Suprapubic skin (tissue), 4 donors: Measurements from ENCODE around the gene ULK4. TPM values are rescaled to one million over a fixed set of nuclear protein-coding genes. Genes with fewer than 3 reads are reported as not detected.

Source experiments
- DNase-seq, 2 donors: peaks; one replicate each; pipeline ENCODE4 v3.0.0-alpha.2; 2019; ENCODE audit warnings: low spot score in 2 of 2
- H3K27ac ChIP-seq: fragments of 200-600 bp; sonication (generic); one replicate; pipeline ENCODE4 v1.5.1; 2019
- H3K27me3 ChIP-seq: fragments of 200-600 bp; sonication (generic); one replicate; pipeline ENCODE4 v1.5.1; 2019
- H3K36me3 ChIP-seq: fragments of 200-600 bp; sonication (generic); one replicate; pipeline ENCODE4 v1.5.1; 2019
- H3K4me1 ChIP-seq: fragments of 200-600 bp; sonication (generic); one replicate; pipeline ENCODE4 v1.5.1; 2019
- H3K4me3 ChIP-seq: fragments of 200-600 bp; sonication (generic); one replicate; pipeline ENCODE4 v1.5.1; 2019; ENCODE audit warnings: mild to moderate bottlenecking
- H3K9me3 ChIP-seq: fragments of 200-600 bp; sonication (generic); one replicate; pipeline ENCODE4 v1.5.1; 2019
- CTCF ChIP-seq, 2 donors: fragments of 200-600 bp in 1 of 2; fragments of 450-650 bp in 1 of 2; sonication (generic) in 1 of 2; IDR thresholded peaks; one replicate each; pipeline ENCODE4 v1.5.1; 2016 to 2019; ENCODE audit warnings: antibody characterized with exemption in 2 of 2, mild to moderate bottlenecking in 1 of 2, moderate library complexity in 1 of 2
- EP300 ChIP-seq: sonication (generic); formaldehyde crosslinking; IDR thresholded peaks from one replicate; pipeline ENCODE4 v1.6.1; 2017; ENCODE audit warnings: antibody characterized with exemption
- POLR2A ChIP-seq, 2 donors: fragments of 450-650 bp; IDR thresholded peaks; one replicate each; pipeline ENCODE4 v1.6.1; 2017; ENCODE audit warnings: antibody characterized with exemption in 2 of 2, mild to moderate bottlenecking in 2 of 2, moderate library complexity in 2 of 2
- POLR2AphosphoS5 ChIP-seq, 3 donors: sonication (generic); formaldehyde crosslinking; IDR thresholded peaks; one replicate each; pipeline ENCODE4 v1.6.1; 2017; ENCODE audit warnings: antibody characterized with exemption in 3 of 3
- WGBS: methylation state at CpG from one replicate; pipeline ENCODE4 v1.1.5; 2018; 5-methylcytosine and 5-hydroxymethylcytosine counted together
- total RNA-seq, 4 donors: library from RNA; depleted of rRNA; stranded (reverse); fragments of >200 nt; gene quantifications; one replicate each; pipeline ENCODE4 v1.1.0, GENCODE V29; 2016

The ULK4 gene
- total RNA-seq, 4 donors from 2014 or later, result 11.7 to 21.7 (median 16.6) TPM

GRCh38 chr3:41661796-41662195 is 300.1 kb downstream of the ULK4 start:
- no peaks in the 10 kb centered on the region for H3K27me3 ChIP-seq
- 81% methylated on average over 3 of the region's 3 CpGs for WGBS
- H3K27ac ChIP-seq, result no peak overlapping the region

GRCh38 chr3:41660510-41660909 is 301.4 kb downstream of the ULK4 start:
- Histone ChIP-seq H3K36me3 (no peaks in the 10 kb centered on the region), H3K4me3 (no peak overlapping the region), H3K4me1 (no peaks in the 10 kb centered on the region), H3K27ac (no peak overlapping the region), H3K9me3 (peaks cover 4% of the 10 kb centered on the region), H3K27me3 (no peaks in the 10 kb centered on the region)
- no peak for DNase-seq
- no peak for TF ChIP-seq CTCF (IDR thresholded peaks at IDR 0.05)
- no peak for TF ChIP-seq EP300
- TF ChIP-seq POLR2A (IDR thresholded peaks at IDR 0.05), result no peak
- TF ChIP-seq POLR2AphosphoS5 (IDR thresholded peaks at IDR 0.05), result no peak
- WGBS, result 69% methylated on average over 1 of the region's 1 CpG

More at GRCh38 chr3:41661796-41662195, 300.1 kb downstream of the ULK4 start:
- Histone ChIP-seq H3K4me1 (no peaks in the 10 kb centered on the region), H3K4me3 (no peak overlapping the region), H3K9me3 (peaks cover 4% of the 10 kb centered on the region), H3K36me3 (peaks cover 5% of the 10 kb centered on the region)
- DNase-seq, result no peak
- TF ChIP-seq POLR2AphosphoS5 (IDR thresholded peaks at IDR 0.05) (no peak), POLR2A (IDR thresholded peaks at IDR 0.05) (no peak), CTCF (IDR thresholded peaks at IDR 0.05) (no peak), EP300 (no peak)

- Histone ChIP-seq H3K36me3 (no peaks in the 10 kb centered on the region), H3K27ac (no peak overlapping the region), H3K4me1 (no peaks in the 10 kb centered on the region), H3K9me3 (no peaks in the 10 kb centered on the region), H3K4me3 (no peak overlapping the region), H3K27me3 (no peaks in the 10 kb centered on the region)
- TF ChIP-seq CTCF (IDR thresholded peaks at IDR 0.05) (no peak), POLR2A (IDR thresholded peaks at IDR 0.05) (no peak), EP300 (no peak), POLR2AphosphoS5 (IDR thresholded peaks at IDR 0.05) (no peak)
- 60% methylated on average over 2 of the region's 2 CpGs for WGBS
- no peak for DNase-seq
These were observed 308.2 kb downstream of the ULK4 start for GRCh38 chr3:41653571-41654239.

GRCh38 chr3:41652931-41653330 is 309.0 kb downstream of the ULK4 start:
- no peak for DNase-seq
- no peak overlapping the region for H3K4me3 ChIP-seq
- no peaks in the 10 kb centered on the region for H3K36me3 ChIP-seq
- WGBS, result 85% methylated on average over 3 of the region's 3 CpGs
- no peaks in the 10 kb centered on the region for H3K9me3 ChIP-seq
- no peak overlapping the region for H3K27ac ChIP-seq
- TF ChIP-seq CTCF (IDR thresholded peaks at IDR 0.05), result no peak
- TF ChIP-seq POLR2A (IDR thresholded peaks at IDR 0.05), result no peak
- TF ChIP-seq EP300, result no peak
- TF ChIP-seq POLR2AphosphoS5 (IDR thresholded peaks at IDR 0.05), result no peak
- no peaks in the 10 kb centered on the region for H3K4me1 ChIP-seq
- no peaks in the 10 kb centered on the region for H3K27me3 ChIP-seq

- TF ChIP-seq CTCF (IDR thresholded peaks at IDR 0.05) (no peak), POLR2A (IDR thresholded peaks at IDR 0.05) (no peak), EP300 (no peak), POLR2AphosphoS5 (IDR thresholded peaks at IDR 0.05) (no peak)
- WGBS, result 77% methylated on average over 4 of the region's 4 CpGs
- Histone ChIP-seq H3K9me3 (no peaks in the 10 kb centered on the region), H3K4me1 (no peaks in the 10 kb centered on the region), H3K27me3 (no peaks in the 10 kb centered on the region), H3K4me3 (no peak overlapping the region), H3K27ac (no peak overlapping the region), H3K36me3 (no peaks in the 10 kb centered on the region)
- DNase-seq, result no peak
These were observed 309.4 kb downstream of the ULK4 start for GRCh38 chr3:41652506-41652905.
